ENCODE data around the gene ZNF787. TPM values are rescaled to one million over a fixed set of nuclear protein-coding genes. Genes with fewer than 3 reads are reported as not detected.
A peak's percentile ranks its signal among the peaks of the same experiment; 100 is the strongest.

ZNF787 gene
- total RNA-seq, 5 donors from 2014 or later (not counting 1 experiment from before 2014, with no cell fraction given): 20.6 to 38.6 (median 34.9) TPM

DNA sequence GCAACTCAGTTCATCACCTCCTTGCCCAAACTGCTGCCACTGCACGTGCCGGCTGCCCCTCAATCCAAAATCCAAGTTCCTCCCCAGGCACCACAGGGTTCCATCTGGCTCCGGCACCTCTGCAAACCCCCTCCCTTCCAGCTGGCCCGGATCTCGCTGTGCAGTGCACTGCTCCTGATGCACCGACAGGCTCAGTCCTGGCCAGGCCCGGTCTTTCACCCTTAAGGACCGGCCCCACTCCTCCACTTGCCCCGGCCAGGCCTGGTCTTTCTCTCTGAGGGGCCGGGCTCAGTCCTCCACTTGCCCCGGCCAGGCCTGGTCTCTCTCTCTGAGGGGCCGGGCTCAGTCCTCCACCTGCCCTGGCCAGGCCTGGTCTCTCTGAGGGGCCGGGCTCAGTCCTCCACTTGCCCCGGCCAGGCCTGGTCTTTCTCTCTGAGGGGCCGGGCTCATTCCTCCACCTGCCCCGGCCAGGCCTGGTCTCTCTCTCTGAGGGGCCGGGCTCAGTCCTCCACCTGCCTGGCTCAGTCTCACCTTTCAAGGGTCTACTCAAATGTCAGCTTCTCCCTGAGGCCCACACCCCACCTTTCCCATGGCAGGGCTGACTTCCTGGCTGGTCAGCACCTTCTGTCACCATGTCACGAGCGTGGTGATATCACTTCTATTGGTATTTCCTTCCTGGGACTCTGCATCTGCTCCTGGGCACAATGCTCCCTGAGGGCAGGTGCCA lies 6.9 kb downstream of the ZNF787 start:
- CTCF ChIA-PET: no interaction called here
- 90% methylated on average over 15 of the region's 19 CpGs for WGBS (ENCODE audit: insufficient coverage)
- peaks cover 9 to 61% of the 10 kb centered on the region in 2 experiments for H3K4me1 ChIP-seq (ENCODE audit: control insufficient read depth in 1 of 2, extremely low read depth in 1 of 2, insufficient read depth in 2 of 2, low read length in 2 of 2)
- H3K4me3 ChIP-seq (ENCODE audit: control insufficient read depth in 1 of 2, extremely low read depth in 1 of 2, low read length in 1 of 2): no peak overlapping the region
- peak overlapping the region in 1 of 2 donors; percentile 11 for H3K27ac Mint-ChIP-seq
- ATAC-seq (replicated peaks in 1 of 4): no peak
- POLR2A ChIA-PET: no interaction called here
- H3K9me3 ChIP-seq: no peaks in the 10 kb centered on the region
- DNase-seq: no peak
- peak overlapping the region in 1 of 3 donors; percentile 31 for H3K4me3 Mint-ChIP-seq
- H3K4me1 Mint-ChIP-seq: peaks cover 55 to 67% (median 63%) of the 10 kb centered on the region in 3 donors
- no peaks in the 10 kb centered on the region for H3K36me3 Mint-ChIP-seq
- H3K27ac ChIP-seq (ENCODE audit: low read length): no peak overlapping the region
- H3K27me3 ChIP-seq (replicated peaks in 1 of 2; ENCODE audit: control insufficient read depth in 2 of 2, extremely low read depth in 1 of 2, insufficient read depth in 2 of 2, low read length in 1 of 2): no peaks in the 10 kb centered on the region
- H3K9me3 Mint-ChIP-seq: no peaks in the 10 kb centered on the region
- peaks cover 0 to 4% of the 10 kb centered on the region in 2 donors for H3K36me3 ChIP-seq (ENCODE audit: control insufficient read depth in 2 of 2, extremely low read depth in 1 of 2, insufficient read depth in 1 of 2, low read length in 1 of 2)
- H3K27me3 Mint-ChIP-seq: no peaks in the 10 kb centered on the region

DNA sequence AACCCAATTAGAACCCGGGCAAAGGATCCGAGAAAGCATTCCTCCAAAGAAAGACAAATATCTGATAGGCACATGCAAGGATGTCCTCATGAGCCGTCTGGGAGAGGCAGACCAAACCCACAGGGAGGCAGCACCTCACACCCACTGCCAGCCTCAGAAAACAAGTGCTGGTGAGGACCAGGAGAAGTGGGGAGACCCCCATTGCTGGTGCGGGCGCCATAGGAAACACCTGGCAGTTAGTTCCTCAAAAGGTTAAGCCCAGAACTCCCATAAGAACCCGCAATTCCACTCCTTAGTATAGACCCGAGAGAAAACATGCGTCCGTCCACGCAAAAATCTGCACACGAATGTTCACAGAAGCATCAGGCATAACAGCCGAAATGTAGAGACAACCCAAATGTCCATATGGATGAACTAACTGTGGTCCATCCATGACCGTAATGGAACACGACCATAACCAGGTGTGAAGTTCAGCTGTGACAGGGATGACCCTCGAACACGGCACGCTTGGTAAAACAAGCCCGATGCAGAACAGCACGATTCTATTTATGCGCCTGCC lies 7.9 kb downstream of the ZNF787 start:
- Mint-ChIP-seq H3K27ac (peak overlapping the region in 1 of 2 donors; percentile 25), H3K4me1 (peaks cover 61 to 65% (median 65%) of the 10 kb centered on the region in 3 donors), H3K27me3 (no peaks in the 10 kb centered on the region), H3K9me3 (no peaks in the 10 kb centered on the region), H3K4me3 (peak overlapping the region in 2 of 3 donors; percentile 18 to 62), H3K36me3 (no peaks in the 10 kb centered on the region)
- Histone ChIP-seq H3K36me3 (ENCODE audit: control insufficient read depth in 2 of 2, extremely low read depth in 1 of 2, insufficient read depth in 1 of 2, low read length in 1 of 2) (peaks cover 0 to 5% of the 10 kb centered on the region in 2 donors), H3K27ac (ENCODE audit: low read length) (no peak overlapping the region), H3K27me3 (replicated peaks in 1 of 2; ENCODE audit: control insufficient read depth in 2 of 2, extremely low read depth in 1 of 2, insufficient read depth in 2 of 2, low read length in 1 of 2) (no peaks in the 10 kb centered on the region), H3K9me3 (no peaks in the 10 kb centered on the region), H3K4me3 (ENCODE audit: control insufficient read depth in 1 of 2, extremely low read depth in 1 of 2, low read length in 1 of 2) (no peak overlapping the region), H3K4me1 (ENCODE audit: control insufficient read depth in 1 of 2, extremely low read depth in 1 of 2, insufficient read depth in 2 of 2, low read length in 2 of 2) (peaks cover 9 to 64% of the 10 kb centered on the region in 2 experiments)
- DNase-seq: no peak
- ATAC-seq (replicated peaks in 1 of 4): no peak
- WGBS (ENCODE audit: insufficient coverage): 65% methylated on average over 16 of the region's 20 CpGs
- ChIA-PET POLR2A (no interaction called here), CTCF (no interaction called here)

- CTCF ChIA-PET: no interaction called here
Observed at GRCh38 chr19:56112313-56112709, 8.8 kb downstream of the ZNF787 start.

GRCh38 chr19:56111601-56112312 lies 9.3 kb downstream of the ZNF787 start:
- H3K4me3 Mint-ChIP-seq: peak overlapping the region in 1 of 3 donors; percentile 62
- H3K4me1 Mint-ChIP-seq: peaks cover 59 to 67% (median 62%) of the 10 kb centered on the region in 3 donors
- H3K9me3 Mint-ChIP-seq: no peaks in the 10 kb centered on the region
- 49% methylated on average over 20 of the region's 24 CpGs for WGBS (ENCODE audit: insufficient coverage)
- Histone ChIP-seq H3K27ac (ENCODE audit: low read length) (no peak overlapping the region), H3K4me1 (ENCODE audit: control insufficient read depth in 1 of 2, extremely low read depth in 1 of 2, insufficient read depth in 2 of 2, low read length in 2 of 2) (peaks cover 9 to 64% of the 10 kb centered on the region in 2 experiments), H3K9me3 (no peaks in the 10 kb centered on the region), H3K4me3 (ENCODE audit: control insufficient read depth in 1 of 2, extremely low read depth in 1 of 2, low read length in 1 of 2) (no peak overlapping the region), H3K27me3 (replicated peaks in 1 of 2; ENCODE audit: control insufficient read depth in 2 of 2, extremely low read depth in 1 of 2, insufficient read depth in 2 of 2, low read length in 1 of 2) (no peaks in the 10 kb centered on the region), H3K36me3 (ENCODE audit: control insufficient read depth in 2 of 2, extremely low read depth in 1 of 2, insufficient read depth in 1 of 2, low read length in 1 of 2) (peaks cover 0 to 5% of the 10 kb centered on the region in 2 donors)
- H3K27ac Mint-ChIP-seq: peak overlapping the region in 1 of 2 donors; percentile 6
- CTCF ChIA-PET: no interaction called here
- DNase-seq: peak in 31 of 35 experiments; percentile 21 to 85 (median 54)
- no peaks in the 10 kb centered on the region for H3K36me3 Mint-ChIP-seq
- no peaks in the 10 kb centered on the region for H3K27me3 Mint-ChIP-seq
- POLR2A ChIA-PET: no interaction called here
- ATAC-seq (replicated peaks in 1 of 4): peak; percentile 57 to 92 (median 72)

More at GRCh38 chr19:56112313-56112709, 8.8 kb downstream of the ZNF787 start:
- DNase-seq: no peak
- WGBS (ENCODE audit: insufficient coverage): 81% methylated on average over 5 of the region's 10 CpGs
- Mint-ChIP-seq H3K27me3 (no peaks in the 10 kb centered on the region), H3K9me3 (no peaks in the 10 kb centered on the region), H3K36me3 (no peaks in the 10 kb centered on the region), H3K4me3 (peak overlapping the region in 1 of 3 donors; percentile 62), H3K27ac (peak overlapping the region; percentile 48 to 76), H3K4me1 (peaks cover 57 to 65% (median 60%) of the 10 kb centered on the region in 3 donors)
- H3K27ac ChIP-seq (ENCODE audit: low read length): no peak overlapping the region
- no peaks in the 10 kb centered on the region for H3K9me3 ChIP-seq
- POLR2A ChIA-PET: no interaction called here
- H3K36me3 ChIP-seq (ENCODE audit: control insufficient read depth in 2 of 2, extremely low read depth in 1 of 2, insufficient read depth in 1 of 2, low read length in 1 of 2): peaks cover 0 to 5% of the 10 kb centered on the region in 2 donors
- H3K4me1 ChIP-seq (ENCODE audit: control insufficient read depth in 1 of 2, extremely low read depth in 1 of 2, insufficient read depth in 2 of 2, low read length in 2 of 2): peaks cover 9 to 62% of the 10 kb centered on the region in 2 experiments
- no peak overlapping the region for H3K4me3 ChIP-seq (ENCODE audit: control insufficient read depth in 1 of 2, extremely low read depth in 1 of 2, low read length in 1 of 2)
- no peak for ATAC-seq (replicated peaks in 1 of 4)
- no peaks in the 10 kb centered on the region for H3K27me3 ChIP-seq (replicated peaks in 1 of 2; ENCODE audit: control insufficient read depth in 2 of 2, extremely low read depth in 1 of 2, insufficient read depth in 2 of 2, low read length in 1 of 2)

- peaks cover 9 to 67% of the 10 kb centered on the region in 2 experiments for H3K4me1 ChIP-seq (ENCODE audit: control insufficient read depth in 1 of 2, extremely low read depth in 1 of 2, insufficient read depth in 2 of 2, low read length in 2 of 2)
- H3K36me3 ChIP-seq (ENCODE audit: control insufficient read depth in 2 of 2, extremely low read depth in 1 of 2, insufficient read depth in 1 of 2, low read length in 1 of 2): peaks cover 0 to 5% of the 10 kb centered on the region in 2 donors
- Mint-ChIP-seq H3K4me3 (no peak overlapping the region), H3K27me3 (no peaks in the 10 kb centered on the region), H3K27ac (peak overlapping the region; percentile 45 to 48), H3K9me3 (no peaks in the 10 kb centered on the region), H3K36me3 (peaks cover 3% of the 10 kb centered on the region), H3K4me1 (peaks cover 65 to 73% (median 69%) of the 10 kb centered on the region in 3 donors)
- ChIA-PET CTCF (no interaction called here), POLR2A (interaction anchor here in 1 of 2 donors (0.7 kb wide), 1 partner anchor 43 kb away, joined by 3 read pairs; no protein-coding TSS in a partner anchor)
- no peaks in the 10 kb centered on the region for H3K27me3 ChIP-seq (replicated peaks in 1 of 2; ENCODE audit: control insufficient read depth in 2 of 2, extremely low read depth in 1 of 2, insufficient read depth in 2 of 2, low read length in 1 of 2)
- no peak for DNase-seq
- H3K4me3 ChIP-seq (ENCODE audit: control insufficient read depth in 1 of 2, extremely low read depth in 1 of 2, low read length in 1 of 2): no peak overlapping the region
- H3K9me3 ChIP-seq: no peaks in the 10 kb centered on the region
- no peak for ATAC-seq (replicated peaks in 1 of 4)
- no peak overlapping the region for H3K27ac ChIP-seq (ENCODE audit: low read length)
- 57% methylated on average over 3 of the region's 12 CpGs for WGBS (ENCODE audit: insufficient coverage)
Observed at GRCh38 chr19:56110515-56111448, 10.3 kb downstream of the ZNF787 start.

Data from T-cell (primary cell).